AG04449 (cell line): ENCODE measurements around the gene KCND2.

Experiments used
- CTCF ChIA-PET: fragments of 350-600 bp; formaldehyde crosslinking; extraction: SDS; loops from one replicate; lab custom pipeline; 2021; ENCODE audit warnings: antibody characterized with exemption; lab: Yijun Ruan, JAX
- POLR2A ChIA-PET: fragments of 400-600, 350-600 bp; formaldehyde crosslinking; extraction: SDS; loops from one replicate; lab custom pipeline; 2020; ENCODE audit warnings: antibody characterized with exemption, inconsistent platforms; lab: Yijun Ruan, JAX
- DNase-seq: peaks from one replicate; pipeline ENCODE4 v3.0.0-alpha.2; 2010; ENCODE audit warnings: low read depth, low spot score
- H3K4me3 ChIP-seq: 2 replicates; pipeline ENCODE4 v1.5.1; 2011; ENCODE audit warnings: low read depth, mild to moderate bottlenecking, control low read depth, low read length
- TF ChIP-seq, protein P1 (sequence below): IDR thresholded peaks from one replicate; pipeline ENCODE4 v1.5.1; 2011; ENCODE audit warnings: mild to moderate bottlenecking, moderate library complexity, low read length, control low read depth, inconsistent platforms; ENCODE audit not compliant: insufficient read depth; ENCODE audit errors: missing control alignments

KCND2 gene

GRCh38 chr7:120617275-120617674, 344.3 kb downstream of the KCND2 start:
- H3K4me3 ChIP-seq = no peak overlapping the region
- TF ChIP-seq, protein P1, sequence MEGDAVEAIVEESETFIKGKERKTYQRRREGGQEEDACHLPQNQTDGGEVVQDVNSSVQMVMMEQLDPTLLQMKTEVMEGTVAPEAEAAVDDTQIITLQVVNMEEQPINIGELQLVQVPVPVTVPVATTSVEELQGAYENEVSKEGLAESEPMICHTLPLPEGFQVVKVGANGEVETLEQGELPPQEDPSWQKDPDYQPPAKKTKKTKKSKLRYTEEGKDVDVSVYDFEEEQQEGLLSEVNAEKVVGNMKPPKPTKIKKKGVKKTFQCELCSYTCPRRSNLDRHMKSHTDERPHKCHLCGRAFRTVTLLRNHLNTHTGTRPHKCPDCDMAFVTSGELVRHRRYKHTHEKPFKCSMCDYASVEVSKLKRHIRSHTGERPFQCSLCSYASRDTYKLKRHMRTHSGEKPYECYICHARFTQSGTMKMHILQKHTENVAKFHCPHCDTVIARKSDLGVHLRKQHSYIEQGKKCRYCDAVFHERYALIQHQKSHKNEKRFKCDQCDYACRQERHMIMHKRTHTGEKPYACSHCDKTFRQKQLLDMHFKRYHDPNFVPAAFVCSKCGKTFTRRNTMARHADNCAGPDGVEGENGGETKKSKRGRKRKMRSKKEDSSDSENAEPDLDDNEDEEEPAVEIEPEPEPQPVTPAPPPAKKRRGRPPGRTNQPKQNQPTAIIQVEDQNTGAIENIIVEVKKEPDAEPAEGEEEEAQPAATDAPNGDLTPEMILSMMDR = no peak
- DNase-seq = no peak
- ChIA-PET POLR2A (no interaction called here), CTCF (no interaction called here)

GRCh38 chr7:120628251-120628650, 355.3 kb downstream of the KCND2 start:
- H3K4me3 ChIP-seq = no peak overlapping the region
- POLR2A ChIA-PET = no interaction called here
- no peak for DNase-seq
- TF ChIP-seq, protein P1 = no peak
- CTCF ChIA-PET = no interaction called here

- TF ChIP-seq, protein P1 = no peak
- DNase-seq = no peak
- ChIA-PET CTCF (no interaction called here), POLR2A (no interaction called here)
- no peak overlapping the region for H3K4me3 ChIP-seq
Measured at GRCh38 chr7:120639884-120640283, 366.9 kb downstream of the KCND2 start.

- CTCF ChIA-PET = no interaction called here
- DNase-seq = no peak
- POLR2A ChIA-PET = no interaction called here
- no peak overlapping the region for H3K4me3 ChIP-seq
- TF ChIP-seq, protein P1 = no peak
Measured at GRCh38 chr7:120645966-120646365, 373.0 kb downstream of the KCND2 start.

GRCh38 chr7:120654241-120654640, 381.3 kb downstream of the KCND2 start:
- no peak overlapping the region for H3K4me3 ChIP-seq
- POLR2A ChIA-PET = no interaction called here
- CTCF ChIA-PET = no interaction called here
- TF ChIP-seq, protein P1 = no peak
- DNase-seq = no peak

DNA sequence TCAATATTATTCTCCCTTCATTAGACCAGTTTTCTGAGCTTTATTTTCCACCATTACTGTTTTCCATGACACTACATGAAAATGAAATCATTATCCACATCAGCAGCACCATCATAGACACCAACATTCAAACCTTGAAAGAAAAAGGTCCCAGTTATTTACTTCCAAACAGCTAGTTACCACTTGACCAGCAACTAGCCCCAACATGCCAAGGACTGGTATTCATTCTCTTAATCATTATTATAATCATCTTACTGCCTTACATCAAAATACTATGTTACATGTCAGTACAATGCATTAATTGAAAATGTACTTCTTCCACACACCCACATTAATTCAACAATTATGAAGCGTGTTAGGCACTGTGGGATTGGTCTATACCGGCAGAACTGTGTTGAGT, 385.5 kb downstream of the KCND2 start:
- TF ChIP-seq, protein P1 = no peak
- ChIA-PET CTCF (no interaction called here), POLR2A (no interaction called here)
- no peak overlapping the region for H3K4me3 ChIP-seq
- no peak for DNase-seq
